Adrenal gland (tissue), 5 donors: ENCODE measurements around the gene FIGNL2.

Source experiments
- POLR2A ChIP-seq, 2 donors: fragments of 450-650 bp; IDR thresholded peaks; one replicate each; pipeline ENCODE4 v1.6.1; 2017; ENCODE audit warnings: antibody characterized with exemption in 2 of 2, mild to moderate bottlenecking in 2 of 2, moderate library complexity in 1 of 2
- TF ChIP-seq, protein P1 (sequence below), 6 experiments: fragments of 450-650 bp in 4 of 6; fragments of 200-600 bp in 2 of 6; sonication (generic) in 1 of 6; IDR thresholded peaks; 1 replicate in 5 of 6; 2 replicates in 1 of 6; pipeline versions ENCODE4 v1.5.1 to v1.8.0; 2016 to 2021; ENCODE audit warnings: antibody characterized with exemption in 6 of 6, mild to moderate bottlenecking in 2 of 6, moderate library complexity in 1 of 6
- donor health status: DM: no; HTN: no; CAD: no.

DNA sequence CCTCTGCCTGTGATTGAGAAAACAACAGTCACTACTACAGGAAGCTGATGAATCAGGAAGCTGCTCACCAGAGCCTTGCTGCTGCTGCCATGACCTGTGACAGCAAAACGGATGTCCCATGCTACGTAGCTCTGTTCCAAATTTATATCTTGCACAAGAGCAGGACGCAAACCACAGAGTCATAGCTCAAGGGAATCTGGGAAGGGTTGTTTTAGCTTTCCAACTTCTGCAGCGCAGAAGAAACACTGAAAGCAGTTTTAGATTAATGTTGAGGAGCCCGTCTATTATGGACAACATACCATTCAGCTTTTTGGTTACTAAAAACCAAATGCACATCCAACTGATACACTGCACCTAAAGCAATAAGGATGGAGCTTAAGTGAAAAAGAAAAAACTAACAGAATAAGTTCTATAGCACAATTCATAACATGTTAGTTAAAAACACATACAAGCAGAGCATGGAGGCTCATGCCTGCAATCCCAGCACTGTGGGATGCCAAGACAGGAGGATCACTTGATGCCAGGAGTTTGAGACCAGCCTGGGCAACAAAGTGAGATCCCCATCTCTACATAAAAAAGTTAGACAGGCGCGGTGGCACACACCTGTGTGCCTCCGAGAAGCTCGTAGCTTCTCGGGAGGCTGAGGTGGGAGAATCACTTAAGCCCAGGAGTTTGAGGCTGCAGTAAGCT, 37.6 kb upstream of the FIGNL2 start:
- TF ChIP-seq, protein P1, sequence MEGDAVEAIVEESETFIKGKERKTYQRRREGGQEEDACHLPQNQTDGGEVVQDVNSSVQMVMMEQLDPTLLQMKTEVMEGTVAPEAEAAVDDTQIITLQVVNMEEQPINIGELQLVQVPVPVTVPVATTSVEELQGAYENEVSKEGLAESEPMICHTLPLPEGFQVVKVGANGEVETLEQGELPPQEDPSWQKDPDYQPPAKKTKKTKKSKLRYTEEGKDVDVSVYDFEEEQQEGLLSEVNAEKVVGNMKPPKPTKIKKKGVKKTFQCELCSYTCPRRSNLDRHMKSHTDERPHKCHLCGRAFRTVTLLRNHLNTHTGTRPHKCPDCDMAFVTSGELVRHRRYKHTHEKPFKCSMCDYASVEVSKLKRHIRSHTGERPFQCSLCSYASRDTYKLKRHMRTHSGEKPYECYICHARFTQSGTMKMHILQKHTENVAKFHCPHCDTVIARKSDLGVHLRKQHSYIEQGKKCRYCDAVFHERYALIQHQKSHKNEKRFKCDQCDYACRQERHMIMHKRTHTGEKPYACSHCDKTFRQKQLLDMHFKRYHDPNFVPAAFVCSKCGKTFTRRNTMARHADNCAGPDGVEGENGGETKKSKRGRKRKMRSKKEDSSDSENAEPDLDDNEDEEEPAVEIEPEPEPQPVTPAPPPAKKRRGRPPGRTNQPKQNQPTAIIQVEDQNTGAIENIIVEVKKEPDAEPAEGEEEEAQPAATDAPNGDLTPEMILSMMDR (IDR thresholded peaks at IDR 0.05), result no peak
- TF ChIP-seq POLR2A (IDR thresholded peaks at IDR 0.05), result no peak
